Measurements from ENCODE around the gene GNAS-AS1.

GNAS-AS1 gene

GRCh38 chr20:58791286-58791685 lies 59.4 kb downstream of the GNAS-AS1 start:
- in situ Hi-C loops (cut with MboI; ENCODE audit: low sequenced_read_pairs) = no loop called here

DNA sequence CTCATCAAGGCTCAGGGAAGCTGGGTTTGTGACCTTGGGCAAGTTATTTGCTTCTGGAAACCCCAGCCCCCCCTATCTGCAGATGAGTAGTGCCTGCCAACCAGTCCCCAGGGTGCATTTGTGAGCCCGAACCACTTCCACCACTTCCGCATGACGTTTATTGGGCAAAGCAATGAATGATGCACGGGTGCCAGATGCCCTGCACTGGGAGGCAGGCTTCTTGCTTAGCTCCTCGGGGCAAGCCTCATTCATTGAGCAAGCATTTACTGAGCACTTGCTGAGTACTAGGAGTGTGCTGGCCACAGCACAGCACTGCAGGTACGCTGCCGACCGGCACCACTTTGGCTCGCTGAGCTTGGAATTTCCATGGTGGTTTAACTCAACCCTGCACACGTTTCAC lies 60.2 kb downstream of the GNAS-AS1 start:
- in situ Hi-C loops (cut with MboI; ENCODE audit: low sequenced_read_pairs) = no loop called here

DNA sequence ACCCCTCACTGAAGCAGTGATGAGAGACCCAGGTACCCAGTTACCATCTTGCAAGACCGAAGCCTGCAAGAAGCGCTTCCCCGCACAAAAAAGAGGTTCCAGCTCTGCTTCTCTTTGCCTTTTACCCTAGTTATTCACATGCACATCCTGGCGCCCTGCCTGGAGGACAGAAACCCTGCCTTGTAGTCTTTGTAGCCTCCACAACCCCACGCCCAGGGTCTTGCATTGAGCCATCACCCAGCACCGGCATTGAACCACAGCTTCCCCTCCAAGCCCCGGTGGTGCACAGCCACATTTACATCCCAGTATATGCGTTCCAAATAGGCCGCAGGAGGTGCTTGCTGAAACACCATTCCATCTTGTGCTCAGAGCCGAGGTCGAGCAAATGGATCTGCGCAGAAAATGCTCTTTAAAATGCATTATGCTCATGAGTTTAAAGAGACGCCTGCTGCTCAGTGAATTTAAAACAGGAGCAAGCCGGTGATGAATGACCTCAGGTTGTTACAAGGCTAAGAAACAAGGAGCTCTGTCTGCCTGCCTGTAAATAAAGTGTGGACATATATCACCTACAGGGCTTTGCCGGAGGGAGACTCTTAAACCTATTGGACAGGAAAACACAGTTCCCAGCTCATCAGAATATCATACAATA lies 61.7 kb downstream of the GNAS-AS1 start:
- in situ Hi-C loops (cut with MboI; ENCODE audit: low sequenced_read_pairs) = no loop called here

DNA sequence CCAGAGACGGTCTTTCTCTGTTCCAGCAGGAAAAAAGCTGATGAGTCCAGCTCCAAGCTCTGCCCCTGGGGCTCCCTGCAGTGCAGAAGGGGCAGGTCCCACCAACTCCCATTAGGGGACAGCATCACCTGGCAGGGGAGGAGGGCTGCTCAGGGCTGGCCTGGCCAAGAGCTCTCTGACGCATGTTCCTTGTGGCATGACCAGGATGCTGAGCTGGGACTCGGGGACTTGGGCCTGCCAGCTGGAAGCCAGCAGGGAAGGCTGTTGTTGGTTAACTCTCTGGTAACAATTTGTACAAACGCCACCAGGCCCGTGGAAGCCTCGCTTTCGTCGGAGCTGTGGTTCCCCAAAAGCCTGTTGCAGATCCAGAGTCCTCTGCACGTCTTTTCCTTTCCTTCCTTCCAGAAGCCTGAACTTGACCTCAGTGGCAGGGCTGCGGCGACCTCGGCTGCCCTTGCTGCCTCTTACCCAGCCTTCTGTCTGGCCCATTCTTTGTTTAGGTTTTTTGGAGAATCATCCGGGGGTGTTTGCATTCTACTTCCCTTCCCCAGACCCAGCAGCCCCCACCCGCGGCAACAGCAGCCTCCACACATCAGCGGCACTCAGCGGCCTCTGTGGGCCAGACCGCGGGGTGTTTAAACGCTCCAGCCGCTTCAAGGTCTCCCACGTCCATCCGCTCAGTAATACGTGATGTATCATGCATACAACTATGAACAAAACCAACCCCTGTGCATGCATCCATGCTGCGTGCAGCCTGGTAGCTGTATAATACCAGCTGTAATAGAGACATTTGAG lies 63.3 kb downstream of the GNAS-AS1 start:
- in situ Hi-C loops (cut with MboI; ENCODE audit: low sequenced_read_pairs) = no loop called here

DNA sequence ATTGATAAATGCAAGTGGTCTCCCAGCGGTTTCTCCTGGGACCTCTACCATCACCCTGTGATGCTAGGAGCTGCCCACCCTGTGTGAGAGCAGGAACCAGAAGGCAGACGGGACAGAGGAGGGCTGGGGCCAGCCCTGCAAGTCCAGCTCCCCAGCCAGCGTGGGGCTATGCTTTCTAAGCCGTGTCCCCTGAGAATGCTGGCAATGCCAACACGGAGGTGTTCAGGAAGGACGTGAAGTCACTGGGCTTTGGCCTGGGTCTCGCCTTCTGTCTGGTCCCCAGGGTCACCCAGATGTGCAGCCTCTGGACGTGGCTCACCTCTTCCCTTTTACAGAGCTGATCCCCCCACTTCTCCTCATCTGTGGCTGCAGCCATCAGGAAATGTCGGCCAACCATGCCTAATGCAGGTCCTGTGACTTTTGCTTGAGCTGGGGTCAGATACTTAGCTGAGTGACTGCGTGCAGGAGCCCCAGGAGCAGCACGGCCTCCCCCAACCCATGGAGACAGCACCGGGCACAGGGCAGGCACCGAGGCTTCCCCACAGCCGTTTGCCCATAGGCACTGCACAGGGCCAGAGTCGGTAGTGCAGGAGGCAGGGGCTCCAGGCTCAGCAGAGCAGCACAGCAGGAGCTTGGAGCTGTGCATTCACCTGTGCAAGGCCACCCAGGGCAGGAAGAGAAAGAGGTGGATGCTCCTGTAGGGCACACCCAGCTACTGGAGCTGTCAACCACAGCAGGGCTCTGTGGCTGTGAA lies 66.2 kb downstream of the GNAS-AS1 start:
- in situ Hi-C loops (cut with MboI; ENCODE audit: low sequenced_read_pairs) = no loop called here

- in situ Hi-C loops (cut with MboI; ENCODE audit: low sequenced_read_pairs) = no loop called here
Observed at GRCh38 chr20:58783511-58784011, 67.1 kb downstream of the GNAS-AS1 start.

DNA sequence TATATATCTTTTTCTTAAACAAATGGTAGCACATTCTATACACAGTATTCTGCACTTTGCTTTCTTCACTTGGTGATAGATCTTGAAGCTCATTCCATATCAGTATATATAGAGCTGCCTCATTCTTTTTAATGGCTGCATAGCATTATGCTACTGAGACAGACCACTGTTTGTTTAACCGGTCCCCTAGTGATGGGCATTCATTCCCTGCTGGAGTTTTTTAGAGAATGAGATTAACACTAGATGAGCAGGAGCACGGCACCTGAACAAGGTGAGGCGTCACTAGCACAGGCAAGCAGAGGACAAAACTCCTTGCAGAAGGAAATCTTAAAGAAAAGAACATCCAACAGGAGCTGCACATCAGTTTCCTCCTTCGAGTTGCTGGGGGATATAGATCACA lies 69.6 kb downstream of the GNAS-AS1 start:
- in situ Hi-C loops (cut with MboI; ENCODE audit: low sequenced_read_pairs) = no loop called here

GRCh38 chr20:58778760-58779159 lies 71.9 kb downstream of the GNAS-AS1 start:
- in situ Hi-C loops (cut with MboI; ENCODE audit: low sequenced_read_pairs) = no loop called here

GRCh38 chr20:58777657-58778056 lies 73.0 kb downstream of the GNAS-AS1 start:
- in situ Hi-C loops (cut with MboI; ENCODE audit: low sequenced_read_pairs) = no loop called here

GRCh38 chr20:58776109-58776508 lies 74.6 kb downstream of the GNAS-AS1 start:
- in situ Hi-C loops (cut with MboI; ENCODE audit: low sequenced_read_pairs) = no loop called here

DNA sequence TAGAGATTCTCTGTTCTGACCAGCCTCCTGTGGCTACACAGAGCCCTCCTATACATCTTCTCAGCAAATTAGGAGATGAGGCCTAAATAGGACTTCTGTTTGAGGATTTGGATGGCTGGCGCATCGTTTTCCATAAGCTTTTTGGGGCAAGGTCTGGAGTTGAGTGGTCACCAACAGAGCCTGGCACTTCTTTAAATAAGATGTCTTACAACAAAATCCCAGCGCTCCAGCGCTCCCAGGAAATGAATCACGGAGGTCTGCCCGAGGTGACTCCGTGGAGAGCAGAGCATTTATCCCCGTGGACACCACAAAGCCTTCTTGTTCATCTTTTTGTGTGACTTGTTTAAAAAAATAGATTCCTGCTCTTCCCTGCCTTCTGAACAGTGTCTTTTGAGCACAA lies 75.3 kb downstream of the GNAS-AS1 start:
- in situ Hi-C loops (cut with MboI; ENCODE audit: low sequenced_read_pairs) = no loop called here

DNA sequence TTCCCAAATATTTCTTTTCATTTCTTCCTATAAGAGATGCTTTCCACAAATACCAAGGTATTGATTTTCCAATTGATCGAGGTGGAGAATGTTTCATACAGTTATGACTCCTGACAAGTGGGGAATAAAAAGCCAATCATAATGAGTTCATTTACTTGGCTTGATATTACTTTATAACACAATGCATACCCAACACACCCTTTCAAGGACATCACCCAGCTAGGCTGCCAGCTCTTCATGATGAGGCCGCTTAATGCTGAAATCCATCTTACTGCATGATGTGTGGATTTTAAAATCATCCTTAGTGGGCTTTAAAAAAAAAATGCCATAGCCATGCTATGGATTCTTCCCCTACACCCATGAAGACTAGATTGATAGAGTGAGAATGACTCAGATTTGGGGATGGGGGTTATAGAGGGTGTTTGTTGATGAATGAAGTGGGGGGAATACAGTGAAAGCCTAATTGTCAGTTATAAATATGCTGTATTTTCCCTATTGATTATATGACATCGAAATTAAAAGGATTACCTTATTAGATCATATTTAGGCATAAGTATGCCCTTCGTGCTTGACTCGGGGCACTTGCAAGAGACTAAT lies 75.9 kb downstream of the GNAS-AS1 start:
- in situ Hi-C loops (cut with MboI; ENCODE audit: low sequenced_read_pairs) = no loop called here

DNA sequence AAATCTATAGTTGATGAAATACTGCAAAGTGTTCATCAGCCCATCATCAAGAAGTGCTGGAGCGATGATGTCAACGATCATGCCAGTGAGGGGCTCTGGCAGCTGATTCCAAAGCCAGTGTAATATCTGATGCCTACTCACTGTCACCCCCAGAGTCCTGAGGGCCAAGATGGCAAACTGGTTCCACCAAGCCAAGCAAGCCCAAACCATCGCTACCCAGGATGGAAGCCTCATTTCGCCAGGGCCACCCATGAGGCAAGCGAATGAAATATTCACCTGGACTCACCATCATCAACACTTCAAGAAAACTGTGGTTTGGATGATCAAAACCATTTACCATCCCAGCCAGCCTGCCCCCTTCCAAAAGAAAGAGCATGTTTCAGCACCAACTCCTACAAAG lies 76.5 kb downstream of the GNAS-AS1 start:
- in situ Hi-C loops (cut with MboI; ENCODE audit: low sequenced_read_pairs) = no loop called here

DNA sequence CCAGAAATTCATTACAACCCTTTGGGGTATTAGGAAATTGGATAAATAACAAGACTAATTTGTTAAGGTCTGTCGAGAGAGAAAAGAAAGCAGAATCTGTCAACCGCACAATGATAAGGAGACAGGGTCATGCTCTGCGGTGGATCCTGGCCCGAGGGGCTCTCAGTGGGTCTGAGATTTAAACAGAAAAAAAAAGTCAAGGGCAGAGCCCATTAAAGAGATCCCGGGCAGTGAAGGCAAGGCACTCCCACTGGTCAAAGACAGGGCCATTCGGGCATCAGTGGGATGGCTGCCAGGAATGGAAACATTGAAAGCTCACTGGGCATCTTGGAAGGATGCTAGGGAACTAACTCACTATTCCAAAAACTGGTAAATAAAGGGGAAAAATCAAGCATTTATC lies 77.9 kb downstream of the GNAS-AS1 start:
- in situ Hi-C loops (cut with MboI; ENCODE audit: low sequenced_read_pairs) = no loop called here

Measured in HL-60/S4 (cell line).